KMS-11 (cell line): ENCODE measurements around the gene TSN.
"Not testable (repeated sequence)": the region's sequence is repeated elsewhere in the genome, so short reads cannot be mapped to it uniquely, and the experiment has no call there.

Experiments
- H2AFZ ChIP-seq: fragments of 200-600 bp; sonication (generic); 2 replicates; pipeline ENCODE4 v1.6.1; 2016; ENCODE audit warnings: antibody characterized with exemption, mixed run types, low read depth
- H3K27ac ChIP-seq: fragments of 200-600 bp; sonication (generic); 2 replicates; pipeline ENCODE4 v1.6.1; 2016; ENCODE audit warnings: mild to moderate bottlenecking, mixed run types
- H3K27me3 ChIP-seq: fragments of 200-600 bp; sonication (generic); 2 replicates; pipeline ENCODE4 v1.6.1; 2017; ENCODE audit warnings: mild to moderate bottlenecking, low read depth, mixed run types, moderate library complexity; ENCODE audit not compliant: insufficient read depth
- H3K36me3 ChIP-seq: fragments of 200-600 bp; sonication (generic); 2 replicates; pipeline ENCODE4 v1.6.1; 2017; ENCODE audit warnings: mild to moderate bottlenecking, mixed run types; ENCODE audit not compliant: insufficient read depth
- H3K4me1 ChIP-seq: fragments of 200-600 bp; sonication (generic); 2 replicates; pipeline ENCODE4 v1.6.1; 2016; ENCODE audit warnings: mild to moderate bottlenecking, low read depth, mixed run types; ENCODE audit not compliant: poor library complexity, severe bottlenecking
- H3K4me2 ChIP-seq: fragments of 200-600 bp; sonication (generic); 2 replicates; pipeline ENCODE4 v1.7.0; 2016; ENCODE audit warnings: mild to moderate bottlenecking, mixed run types
- H3K4me3 ChIP-seq: fragments of 200-600 bp; sonication (generic); IDR thresholded peaks from 2 replicates; pipeline ENCODE4 v1.6.1; 2017; ENCODE audit warnings: low read depth, low read length, mixed read lengths; ENCODE audit not compliant: insufficient read depth
- H3K79me2 ChIP-seq: fragments of 200-600 bp; sonication (generic); 2 replicates; pipeline ENCODE4 v1.6.1; 2016; ENCODE audit warnings: low read depth, mixed run types; ENCODE audit not compliant: insufficient read depth
- H3K9ac ChIP-seq: fragments of 200-600 bp; sonication (generic); 2 replicates; pipeline ENCODE4 v1.6.1; 2016; ENCODE audit warnings: mild to moderate bottlenecking, mixed run types
- H4K20me1 ChIP-seq: fragments of 200-600 bp; sonication (generic); 2 replicates; pipeline ENCODE4 v1.6.1; 2016; ENCODE audit warnings: mild to moderate bottlenecking, mixed run types; ENCODE audit not compliant: insufficient read depth
- TF ChIP-seq, protein P1 (sequence below): fragments of 200-600 bp; sonication (generic); conservative IDR thresholded peaks from 2 replicates; pipeline ENCODE4 v1.6.1; 2017; ENCODE audit warnings: low read depth, mild to moderate bottlenecking, antibody characterized with exemption, low read length, moderate library complexity, mixed read lengths

Gene TSN

DNA sequence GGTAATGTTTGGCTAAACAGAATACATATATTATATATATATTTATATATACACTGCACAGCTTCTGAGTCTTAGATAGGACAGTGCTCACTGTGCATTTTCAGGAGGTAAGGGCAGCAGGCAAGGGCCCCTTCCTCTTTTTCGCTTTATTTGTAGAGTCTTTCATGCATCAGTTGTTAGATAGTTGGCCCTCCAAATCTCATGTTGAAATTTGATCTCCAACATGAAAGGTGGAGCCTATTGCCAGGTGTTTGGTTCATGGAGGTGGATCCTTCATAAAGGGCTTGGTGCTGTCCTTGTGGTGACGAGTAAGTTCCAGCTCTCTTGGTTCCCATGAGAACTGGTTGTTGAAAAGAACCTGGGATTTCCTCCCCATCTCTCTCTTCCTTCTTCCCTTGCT is 48.1 kb downstream of the TSN start:
- Histone ChIP-seq H3K27me3 (no peaks in the 10 kb centered on the region), H3K27ac (peak overlapping the region; percentile 23; the same call in 1 of the 2 replicates), H3K4me3 (no peak overlapping the region), H3K36me3 (no peaks in the 10 kb centered on the region), H2AFZ (0 out of 2 replicates have a peak overlapping the region, but pooled peaks have one; percentile 30), H4K20me1 (no peaks in the 10 kb centered on the region), H3K79me2 (no peaks in the 10 kb centered on the region), H3K4me1 (peaks cover 28% of the 10 kb centered on the region), H3K4me2 (no peak overlapping the region; the same call in 1 of the 2 replicates), H3K9ac (no peak overlapping the region)
- TF ChIP-seq, protein P1, sequence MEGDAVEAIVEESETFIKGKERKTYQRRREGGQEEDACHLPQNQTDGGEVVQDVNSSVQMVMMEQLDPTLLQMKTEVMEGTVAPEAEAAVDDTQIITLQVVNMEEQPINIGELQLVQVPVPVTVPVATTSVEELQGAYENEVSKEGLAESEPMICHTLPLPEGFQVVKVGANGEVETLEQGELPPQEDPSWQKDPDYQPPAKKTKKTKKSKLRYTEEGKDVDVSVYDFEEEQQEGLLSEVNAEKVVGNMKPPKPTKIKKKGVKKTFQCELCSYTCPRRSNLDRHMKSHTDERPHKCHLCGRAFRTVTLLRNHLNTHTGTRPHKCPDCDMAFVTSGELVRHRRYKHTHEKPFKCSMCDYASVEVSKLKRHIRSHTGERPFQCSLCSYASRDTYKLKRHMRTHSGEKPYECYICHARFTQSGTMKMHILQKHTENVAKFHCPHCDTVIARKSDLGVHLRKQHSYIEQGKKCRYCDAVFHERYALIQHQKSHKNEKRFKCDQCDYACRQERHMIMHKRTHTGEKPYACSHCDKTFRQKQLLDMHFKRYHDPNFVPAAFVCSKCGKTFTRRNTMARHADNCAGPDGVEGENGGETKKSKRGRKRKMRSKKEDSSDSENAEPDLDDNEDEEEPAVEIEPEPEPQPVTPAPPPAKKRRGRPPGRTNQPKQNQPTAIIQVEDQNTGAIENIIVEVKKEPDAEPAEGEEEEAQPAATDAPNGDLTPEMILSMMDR: no peak

- Histone ChIP-seq H3K9ac (no peak overlapping the region; the same call in 1 of the 2 replicates), H2AFZ (peak overlapping the region; percentile 30; the same call in 1 of the 2 replicates), H3K4me2 (peak overlapping the region; percentile 40; the same call in 1 of the 2 replicates), H3K79me2 (no peaks in the 10 kb centered on the region), H4K20me1 (no peaks in the 10 kb centered on the region), H3K27me3 (no peaks in the 10 kb centered on the region), H3K4me1 (peaks cover 28% of the 10 kb centered on the region), H3K36me3 (no peaks in the 10 kb centered on the region), H3K27ac (peak overlapping the region; percentile 23; the same call in 1 of the 2 replicates), H3K4me3 (no peak overlapping the region)
- TF ChIP-seq, protein P1: no peak
Measured at GRCh38 chr2:121804340-121804739, 48.9 kb downstream of the TSN start.

- Histone ChIP-seq H3K4me3 (no peak overlapping the region), H3K4me1 (peaks cover 28% of the 10 kb centered on the region), H4K20me1 (no peaks in the 10 kb centered on the region), H3K27me3 (no peaks in the 10 kb centered on the region), H3K79me2 (no peaks in the 10 kb centered on the region), H2AFZ (0 out of 2 replicates have a peak overlapping the region, but pooled peaks have one; percentile 30), H3K36me3 (no peaks in the 10 kb centered on the region), H3K9ac (no peak overlapping the region; the same call in 1 of the 2 replicates), H3K4me2 (peak overlapping the region; percentile 40), H3K27ac (peak overlapping the region; percentile 23; the same call in 1 of the 2 replicates)
- TF ChIP-seq, protein P1: no peak
Measured at GRCh38 chr2:121804997-121805765, 49.7 kb downstream of the TSN start.

GRCh38 chr2:121805766-121806143 is 50.3 kb downstream of the TSN start:
- TF ChIP-seq, protein P1: no peak
- Histone ChIP-seq H3K9ac (no peak overlapping the region), H3K4me3 (no peak overlapping the region)

DNA sequence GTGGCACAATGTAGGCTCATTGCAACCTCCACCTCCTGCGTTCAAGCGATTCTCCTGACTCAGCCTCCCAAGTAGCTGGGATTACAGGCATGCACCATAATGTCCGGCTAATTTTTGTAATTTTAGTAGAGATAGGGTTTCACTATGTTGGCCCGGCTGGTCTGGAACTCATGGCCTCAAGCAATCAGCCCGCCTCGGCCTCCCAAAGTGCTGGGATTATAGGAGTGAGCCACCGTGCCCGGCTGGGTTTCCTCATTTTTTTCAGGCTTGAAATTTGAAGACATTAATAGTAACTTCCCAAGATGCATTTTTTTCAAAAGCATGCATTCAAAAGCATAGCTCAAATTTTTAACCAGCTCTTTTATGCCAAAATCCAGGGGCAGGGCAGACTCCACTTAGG is 52.3 kb downstream of the TSN start:
- not testable (repeated sequence) for H3K27ac ChIP-seq, H2AFZ ChIP-seq, H3K27me3 ChIP-seq, H3K4me2 ChIP-seq, H3K9ac ChIP-seq, H3K4me3 ChIP-seq, H3K36me3 ChIP-seq, H4K20me1 ChIP-seq, H3K79me2 ChIP-seq
- H3K4me1 ChIP-seq: peaks cover 28% of the 10 kb centered on the region

More at GRCh38 chr2:121805766-121806143, 50.3 kb downstream of the TSN start:
- no peaks in the 10 kb centered on the region for H3K79me2 ChIP-seq
- no peaks in the 10 kb centered on the region for H3K27me3 ChIP-seq
- no peaks in the 10 kb centered on the region for H3K36me3 ChIP-seq
- H4K20me1 ChIP-seq: no peaks in the 10 kb centered on the region
- H3K4me1 ChIP-seq: peaks cover 28% of the 10 kb centered on the region
- no peak overlapping the region for H2AFZ ChIP-seq
- H3K4me2 ChIP-seq: no peak overlapping the region
- H3K27ac ChIP-seq: no peak overlapping the region
